Activated gamma-delta T cell treated with Interleukin-2 at 50 U/mL for 16 hours (primary cell): ENCODE results near the gene IFNL3.
A peak's percentile ranks its signal among the peaks of the same experiment; 100 is the strongest.
"Not testable (repeated sequence)": the region's sequence is repeated elsewhere in the genome, so short reads cannot be mapped to it uniquely, and the experiment has no call there.

Experiments
- DNase-seq: peaks from one replicate; pipeline ENCODE4 v3.0.0-alpha.2; 2020

Gene IFNL3

GRCh38 chr19:39252458-39252857 lies 7.7 kb upstream of the IFNL3 start:
- DNase-seq, result no peak

GRCh38 chr19:39251846-39252245 lies 7.0 kb upstream of the IFNL3 start:
- no peak for DNase-seq

- no peak for DNase-seq
Observed at GRCh38 chr19:39251081-39251480, 6.3 kb upstream of the IFNL3 start.

GRCh38 chr19:39248806-39249205 lies 4.0 kb upstream of the IFNL3 start, which contains the start of gene IFNL4:
Gene IFNL4 (minus strand): TSS chr19:39248856.
- DNase-seq, result no peak

DNA sequence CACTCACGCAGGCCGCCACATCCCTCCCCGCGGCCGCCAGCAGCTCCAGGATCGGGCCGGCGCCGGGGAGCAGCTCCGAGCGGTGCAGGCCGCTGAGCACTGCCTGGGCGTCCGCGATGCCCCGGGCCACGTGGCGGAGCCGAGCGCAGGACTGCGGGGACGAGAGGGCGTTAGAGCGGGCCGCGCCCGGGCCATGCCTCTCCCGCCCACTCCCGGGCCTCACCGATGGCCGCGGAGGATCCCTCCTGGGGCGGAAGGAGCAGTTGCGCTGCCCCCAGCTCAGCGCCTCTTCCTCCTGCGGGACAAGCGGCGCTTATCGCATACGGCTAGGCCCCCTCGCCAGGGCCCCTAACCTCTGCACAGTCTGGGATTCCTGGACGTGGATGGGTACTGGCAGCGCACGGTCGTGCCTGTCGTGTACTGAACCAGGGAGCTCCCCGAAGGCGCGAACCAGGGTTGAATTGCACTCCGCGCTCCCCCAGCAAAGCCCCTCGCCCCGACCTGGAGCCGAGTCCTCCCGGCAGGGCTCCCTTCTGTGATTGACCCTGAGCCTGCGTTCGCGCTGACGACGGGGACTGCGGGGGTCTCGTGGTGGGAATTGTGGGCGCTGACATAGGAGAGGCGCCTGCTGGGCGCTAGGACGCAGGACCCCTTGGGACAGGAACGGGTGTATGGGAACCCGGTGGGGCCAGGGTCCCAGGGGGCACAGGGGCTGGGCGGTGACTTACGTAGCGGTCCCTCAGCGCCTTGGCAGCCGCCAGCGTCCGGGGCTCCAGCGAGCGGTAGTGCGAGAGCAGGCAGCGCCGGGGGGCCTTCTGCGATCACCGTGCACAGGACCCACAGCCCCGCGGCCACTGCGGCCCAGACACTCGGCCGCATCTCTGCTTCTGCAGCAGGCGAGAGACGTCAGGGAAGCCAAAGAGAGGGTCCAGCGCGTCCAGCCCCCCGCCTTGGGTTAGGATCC lies 3.2 kb upstream of the IFNL3 start:
- no peak for DNase-seq

DNA sequence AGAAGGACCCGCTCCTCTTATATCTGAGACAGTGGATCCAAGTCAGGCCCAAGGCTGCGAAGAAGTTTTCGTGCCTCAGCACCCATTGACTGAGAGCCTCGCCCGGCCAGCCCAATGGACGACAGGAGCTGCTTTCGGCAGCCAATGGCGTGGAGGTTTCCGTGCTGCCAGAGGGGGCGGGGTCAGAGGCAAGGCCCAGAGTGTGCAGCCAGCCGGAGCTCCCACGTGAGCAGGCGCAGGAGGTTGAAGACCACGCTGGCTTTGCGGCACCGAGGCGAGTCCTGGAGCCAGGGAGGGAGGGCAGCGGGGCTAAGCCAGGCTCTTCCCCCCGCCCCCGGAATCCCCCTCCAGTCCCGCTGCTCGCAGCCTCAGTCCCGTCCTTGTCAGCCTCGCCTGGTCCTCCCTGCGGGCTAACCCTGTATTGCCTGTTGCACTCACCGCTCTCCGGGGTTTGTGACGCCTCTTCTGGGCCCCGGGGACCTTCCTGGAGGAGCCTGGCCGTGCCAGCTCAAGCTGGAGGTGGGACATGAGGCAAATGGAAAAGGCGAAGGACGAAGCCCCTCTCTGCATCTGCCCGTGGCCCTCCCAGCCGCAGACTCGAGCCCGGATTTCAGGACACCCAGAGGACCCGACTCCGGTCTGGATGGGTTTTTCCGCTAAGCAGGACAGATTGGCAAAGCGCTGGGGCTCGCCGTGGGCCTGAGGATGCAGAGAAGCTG lies 2.3 kb upstream of the IFNL3 start:
- DNase-seq, result no peak

GRCh38 chr19:39245166-39245565 lies 360 bp upstream of the IFNL3 start:
- DNase-seq, result not testable (repeated sequence)

DNA sequence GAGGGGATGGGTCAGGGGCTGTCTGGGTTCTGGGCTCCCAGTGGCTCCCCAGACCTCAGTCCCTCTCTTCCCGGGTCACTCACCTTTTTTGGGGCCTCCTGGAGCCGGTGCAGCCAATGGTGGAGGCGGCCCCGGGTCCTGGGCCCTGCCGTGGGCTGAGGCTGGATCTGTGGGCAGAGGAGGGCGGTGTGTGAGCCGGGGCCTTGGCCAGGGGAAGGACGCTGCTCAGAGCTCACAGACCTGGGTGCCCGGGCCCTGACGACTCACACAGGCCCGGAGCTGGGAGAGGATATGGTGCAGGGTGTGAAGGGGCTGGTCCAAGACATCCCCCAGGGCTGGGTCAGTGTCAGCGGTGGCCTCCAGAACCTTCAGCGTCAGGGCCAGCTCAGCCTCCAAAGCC lies 1.1 kb downstream of the IFNL3 start:
- DNase-seq, result not testable (repeated sequence)

DNA sequence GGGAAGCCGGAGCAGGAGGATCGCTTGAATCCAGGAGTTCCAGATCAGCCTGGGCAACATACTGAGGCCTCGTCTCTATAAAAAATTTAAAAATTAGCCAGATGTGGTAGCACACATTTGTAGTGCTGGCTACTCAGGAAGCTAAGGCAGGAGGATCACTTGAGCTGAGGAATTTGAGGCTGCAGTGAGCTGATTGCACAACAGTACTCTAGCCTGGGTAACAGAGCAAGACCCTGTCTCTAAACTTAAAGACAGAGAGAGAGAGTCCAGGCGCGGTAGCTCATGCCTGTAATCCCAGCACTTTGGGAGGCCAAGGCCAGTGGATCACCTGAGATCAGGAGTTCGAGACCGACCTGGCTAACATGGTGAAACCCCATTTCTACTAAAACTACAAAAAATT lies 4.4 kb downstream of the IFNL3 start:
- DNase-seq, result no peak

GRCh38 chr19:39238944-39239343 lies 5.9 kb downstream of the IFNL3 start:
- no peak for DNase-seq

DNA sequence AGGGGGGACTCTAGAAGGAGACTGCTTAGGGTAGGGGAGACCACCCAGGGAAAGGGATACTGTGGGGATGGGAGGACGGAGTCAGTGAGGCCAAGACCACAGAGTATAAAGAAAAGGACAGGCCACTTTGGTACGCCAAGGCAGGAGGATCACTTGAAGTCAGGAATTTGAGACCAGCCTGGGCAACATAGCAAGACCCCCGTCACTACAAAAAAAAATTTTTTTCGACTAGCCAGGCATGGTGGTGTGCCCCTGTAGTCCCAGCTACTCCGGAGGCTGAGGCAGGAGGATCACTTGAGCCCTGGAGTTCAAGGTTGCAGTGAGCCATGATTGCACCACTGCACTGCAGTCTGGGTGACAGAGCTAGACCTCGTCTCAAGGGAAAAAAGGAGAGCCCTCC lies 6.6 kb downstream of the IFNL3 start:
- no peak for DNase-seq

DNA sequence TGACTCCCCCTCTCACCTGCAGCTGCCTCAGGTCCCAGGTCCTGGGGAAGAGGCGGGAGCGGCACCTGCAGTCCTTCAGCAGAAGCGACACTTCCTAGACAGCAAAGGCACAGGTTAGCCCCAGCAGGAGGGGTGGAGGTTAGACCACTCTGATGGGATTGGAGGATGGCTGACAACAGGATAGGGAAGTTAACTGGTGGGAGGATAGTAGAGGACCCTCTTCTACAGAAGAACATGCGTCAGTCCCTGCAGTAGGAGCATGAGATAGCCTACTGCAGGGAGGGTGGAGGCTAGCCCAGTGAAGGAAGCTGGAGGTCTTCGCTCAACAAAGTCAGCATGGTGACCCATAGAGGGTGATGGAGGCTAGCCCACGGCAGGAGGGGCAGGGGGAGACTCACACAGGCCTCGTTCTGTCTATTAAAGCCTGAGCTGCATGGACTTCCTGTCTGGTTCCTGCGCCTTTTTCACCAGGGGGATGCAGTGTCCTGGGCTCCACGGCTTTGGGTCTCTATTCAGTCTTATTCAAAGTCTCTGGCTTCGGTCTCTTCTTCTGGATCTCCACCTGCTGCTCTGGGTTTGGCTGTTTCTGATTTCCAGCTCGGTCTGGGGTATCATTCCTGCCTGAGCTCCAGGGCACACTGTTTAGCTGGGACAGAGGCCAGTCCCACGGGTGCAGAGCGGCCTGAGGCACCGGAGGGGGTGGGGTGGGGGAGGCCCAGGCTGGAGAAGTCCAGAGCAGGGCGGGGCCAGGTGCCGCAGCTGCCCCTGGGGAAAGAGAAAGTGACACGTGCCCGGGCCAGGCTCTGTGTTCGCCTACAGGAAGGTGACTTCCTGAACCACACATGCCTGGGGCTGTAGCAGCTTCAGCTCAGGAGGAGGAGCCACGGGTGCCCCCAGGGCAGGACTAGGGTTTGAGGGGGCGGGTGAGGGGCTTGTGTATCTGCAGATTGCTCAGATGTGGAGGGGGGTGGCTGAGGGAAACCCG lies 7.3 kb downstream of the IFNL3 start:
- DNase-seq, result peak; percentile 34

DNA sequence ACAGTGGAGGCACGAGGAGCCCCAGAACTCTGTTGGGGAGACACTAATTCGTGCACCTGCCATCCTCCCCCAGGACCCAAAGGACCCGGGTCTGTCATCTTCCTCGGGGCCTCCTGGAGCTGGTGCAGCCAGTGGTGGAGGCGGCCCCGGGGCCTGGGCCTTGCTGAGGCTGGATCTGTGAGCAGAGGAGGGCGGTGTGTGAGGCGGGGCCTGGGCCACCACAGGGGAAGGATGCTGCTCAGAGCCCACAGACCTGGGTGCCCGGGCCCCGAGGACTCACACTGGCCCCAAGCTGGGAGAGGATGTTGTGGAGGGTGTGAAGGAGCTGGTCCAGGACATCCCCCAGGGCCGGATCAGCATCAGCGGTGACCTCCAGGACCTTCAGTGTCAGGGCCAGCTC lies 8.3 kb downstream of the IFNL3 start:
- peak; percentile 53 for DNase-seq

DNA sequence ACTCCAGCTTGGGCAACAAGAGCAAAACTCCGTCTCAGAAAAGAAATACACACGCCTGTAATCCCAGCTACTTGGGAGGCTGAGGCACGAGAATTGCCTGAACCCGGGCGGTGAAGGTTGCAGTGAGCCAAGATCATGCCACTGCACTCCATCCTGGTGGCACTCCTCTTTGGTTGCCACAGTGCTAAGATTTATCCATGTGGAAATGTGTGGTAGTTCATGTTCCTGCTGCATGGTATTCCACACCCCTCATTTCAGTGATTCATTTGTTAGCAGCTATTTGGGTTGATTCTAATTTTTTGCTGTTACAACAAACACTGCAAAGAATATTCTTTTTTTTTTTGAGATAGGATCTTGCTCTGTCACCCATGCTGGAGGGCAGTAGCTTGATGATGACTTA lies 12.1 kb downstream of the IFNL3 start:
- DNase-seq, result no peak

- DNase-seq, result no peak
Observed at GRCh38 chr19:39230096-39230764, 14.6 kb downstream of the IFNL3 start.

GRCh38 chr19:39224910-39225309 lies 19.9 kb downstream of the IFNL3 start:
- DNase-seq, result no peak

DNA sequence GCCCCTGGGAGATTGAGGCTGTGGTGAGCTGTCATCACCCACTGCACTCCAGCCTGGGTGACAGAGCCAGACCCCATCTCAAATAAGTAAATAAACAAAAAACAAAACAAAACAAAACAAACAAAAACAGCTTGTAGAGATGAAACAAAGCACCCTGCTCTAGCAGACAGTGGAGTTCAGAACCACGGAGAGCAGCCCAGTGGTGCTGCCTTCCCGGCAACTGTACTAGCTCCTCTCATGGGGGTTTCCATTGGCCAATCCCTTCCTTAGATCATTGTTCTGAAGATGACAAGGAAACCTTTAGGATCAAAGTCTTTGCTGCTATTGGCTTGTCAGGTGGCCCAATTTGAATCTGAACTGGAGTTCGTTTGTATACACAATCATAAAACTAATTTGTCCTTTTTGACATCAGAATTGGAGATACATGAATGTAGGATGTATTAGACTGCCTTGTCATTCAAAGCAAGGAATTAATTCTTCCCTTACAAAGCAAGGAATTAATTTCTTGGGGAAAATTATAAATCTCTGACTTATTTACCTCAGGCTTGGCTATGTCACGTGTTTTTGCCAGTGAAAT lies 21.0 kb downstream of the IFNL3 start:
- DNase-seq, result no peak

GRCh38 chr19:39219108-39219507 lies 25.7 kb downstream of the IFNL3 start:
- not testable (repeated sequence) for DNase-seq

GRCh38 chr19:39218230-39219007 lies 26.4 kb downstream of the IFNL3 start:
- no peak for DNase-seq

DNA sequence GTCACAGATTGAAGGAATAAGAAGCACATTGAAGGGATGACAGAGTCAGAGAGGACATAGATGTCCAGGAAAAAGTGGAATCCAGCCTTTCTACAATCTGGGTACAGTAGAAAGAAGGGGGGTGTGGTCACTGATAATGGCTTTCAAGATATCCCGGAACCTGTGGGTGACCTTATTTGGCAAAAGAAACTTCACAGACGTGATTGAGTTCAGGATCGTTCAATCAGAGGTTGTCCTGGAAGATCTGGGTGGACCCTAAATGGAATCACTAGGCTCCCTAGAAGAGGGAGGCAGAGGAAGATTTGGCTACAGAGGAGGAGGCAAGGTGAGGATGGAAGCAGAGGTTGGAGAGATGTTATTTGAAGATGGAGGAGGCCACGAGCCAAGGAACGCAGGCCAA lies 27.7 kb downstream of the IFNL3 start:
- DNase-seq, result no peak

- not testable (repeated sequence) for DNase-seq
Observed at GRCh38 chr19:39215323-39215722, 29.5 kb downstream of the IFNL3 start.
